Right forelimb (tissue), 1 donor: Measurements from ENCODE around the gene MEG3.

Source experiments
- DNase-seq: peaks from one replicate; pipeline ENCODE4 v3.0.0-alpha.2; 2018

The MEG3 gene

GRCh38 chr14:100834082-100834793 is 8.3 kb downstream of the MEG3 start:
- DNase-seq: no peak

- no peak for DNase-seq
These were observed 9.1 kb downstream of the MEG3 start for GRCh38 chr14:100834794-100835547.

DNA sequence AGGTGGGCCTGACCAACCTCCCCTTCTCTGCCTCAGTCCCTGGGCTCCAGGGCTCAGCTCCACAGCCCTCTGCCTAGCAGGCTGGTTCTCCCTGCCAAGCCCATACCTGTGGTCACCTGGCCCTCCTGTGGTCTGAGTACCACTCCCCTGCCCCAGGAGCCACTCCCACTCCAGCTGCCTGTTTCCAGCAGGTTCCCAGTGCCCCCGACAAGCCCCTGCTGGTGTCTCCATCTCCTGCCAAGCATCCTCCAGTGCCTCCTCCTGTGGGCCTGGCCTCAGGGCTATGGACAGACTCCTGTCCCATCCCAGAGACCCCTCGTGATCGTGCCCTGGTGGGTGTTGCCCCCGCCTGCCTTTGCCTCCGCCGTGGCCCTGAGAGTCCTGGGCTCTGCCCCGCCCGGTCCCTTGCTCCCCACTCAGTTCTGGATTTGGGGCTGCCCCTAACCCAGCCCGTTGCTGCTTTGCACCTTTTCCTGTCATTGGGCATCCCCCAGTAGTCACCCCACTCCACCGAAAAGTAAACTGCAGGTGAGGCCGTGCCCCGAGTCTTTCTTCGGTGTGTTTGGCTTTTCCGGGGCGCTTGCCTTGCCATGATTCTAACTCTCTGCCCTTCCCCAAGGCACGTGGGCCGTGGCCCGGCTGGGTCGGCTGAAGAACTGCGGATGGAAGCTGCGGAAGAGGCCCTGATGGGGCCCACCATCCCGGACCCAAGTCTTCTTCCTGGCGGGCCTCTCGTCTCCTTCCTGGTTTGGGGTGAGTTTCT is 9.8 kb downstream of the MEG3 start:
- no peak for DNase-seq

DNA sequence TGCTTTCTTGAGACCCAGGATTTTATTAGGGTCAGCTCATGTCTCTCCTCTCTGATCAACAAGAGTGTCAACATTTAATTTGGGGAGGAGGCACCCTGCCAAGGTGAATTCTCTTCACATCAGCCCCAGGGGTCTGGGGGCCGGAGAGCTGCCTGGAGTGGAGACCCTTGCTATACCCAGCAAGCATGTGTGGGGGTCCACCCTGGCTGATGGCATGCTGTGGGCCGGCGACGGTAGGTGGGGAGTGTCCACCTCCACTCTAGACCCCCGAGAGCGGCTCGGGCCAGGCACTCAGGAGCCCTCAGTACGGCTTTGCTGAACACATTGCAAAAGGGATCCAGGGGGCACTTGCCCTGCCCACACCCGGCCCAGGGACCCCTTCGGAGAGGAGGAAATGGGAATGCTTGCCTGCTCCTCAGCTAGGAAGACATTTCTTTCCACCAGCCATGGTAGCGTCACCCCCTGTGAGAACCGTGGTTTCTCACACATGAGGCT is 10.4 kb downstream of the MEG3 start:
- no peak for DNase-seq

GRCh38 chr14:100836941-100837804 is 11.3 kb downstream of the MEG3 start:
- DNase-seq: peak; percentile 72

GRCh38 chr14:100837805-100838350 is 12.0 kb downstream of the MEG3 start:
- DNase-seq: no peak

GRCh38 chr14:100838493-100839314 is 12.8 kb downstream of the MEG3 start:
- no peak for DNase-seq

DNA sequence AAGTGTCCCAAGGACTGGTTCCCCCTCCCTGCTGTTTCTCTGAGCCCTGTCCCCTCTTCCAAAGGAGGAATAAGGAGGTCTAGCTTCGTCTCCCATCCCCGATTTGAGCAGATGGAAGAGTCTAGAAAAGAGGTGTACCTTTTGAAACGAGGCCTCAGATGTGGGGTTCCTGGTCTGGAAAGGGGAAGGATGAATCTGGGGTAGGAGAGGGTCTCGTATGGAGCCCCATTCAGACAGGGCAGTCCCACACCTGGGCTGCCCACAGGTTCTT is 13.3 kb downstream of the MEG3 start:
- DNase-seq: no peak

DNA sequence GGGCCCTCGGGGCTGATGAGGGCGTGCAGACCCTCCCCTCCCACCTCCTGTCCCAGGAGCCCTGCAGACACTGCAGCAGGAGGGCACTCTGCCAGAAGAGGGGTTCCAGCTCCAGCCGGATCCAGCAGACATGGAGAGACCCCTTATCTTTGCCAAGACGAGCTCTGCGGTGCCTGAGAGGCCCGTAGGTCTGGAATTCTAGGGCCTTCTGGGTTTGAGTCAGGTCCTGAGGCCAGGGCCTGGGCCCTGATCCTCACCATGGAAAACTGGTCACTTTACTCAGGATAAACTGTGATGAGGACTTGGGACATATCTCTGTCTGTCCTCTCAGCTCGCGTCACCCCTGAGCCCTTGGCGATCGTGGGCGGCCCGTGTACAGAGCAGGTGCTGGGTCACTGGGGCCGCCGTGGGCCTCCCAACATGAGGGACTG is 13.8 kb downstream of the MEG3 start:
- DNase-seq: no peak

GRCh38 chr14:100840286-100841065 is 14.6 kb downstream of the MEG3 start:
- DNase-seq: no peak

GRCh38 chr14:100841066-100841760 is 15.3 kb downstream of the MEG3 start:
- no peak for DNase-seq

DNA sequence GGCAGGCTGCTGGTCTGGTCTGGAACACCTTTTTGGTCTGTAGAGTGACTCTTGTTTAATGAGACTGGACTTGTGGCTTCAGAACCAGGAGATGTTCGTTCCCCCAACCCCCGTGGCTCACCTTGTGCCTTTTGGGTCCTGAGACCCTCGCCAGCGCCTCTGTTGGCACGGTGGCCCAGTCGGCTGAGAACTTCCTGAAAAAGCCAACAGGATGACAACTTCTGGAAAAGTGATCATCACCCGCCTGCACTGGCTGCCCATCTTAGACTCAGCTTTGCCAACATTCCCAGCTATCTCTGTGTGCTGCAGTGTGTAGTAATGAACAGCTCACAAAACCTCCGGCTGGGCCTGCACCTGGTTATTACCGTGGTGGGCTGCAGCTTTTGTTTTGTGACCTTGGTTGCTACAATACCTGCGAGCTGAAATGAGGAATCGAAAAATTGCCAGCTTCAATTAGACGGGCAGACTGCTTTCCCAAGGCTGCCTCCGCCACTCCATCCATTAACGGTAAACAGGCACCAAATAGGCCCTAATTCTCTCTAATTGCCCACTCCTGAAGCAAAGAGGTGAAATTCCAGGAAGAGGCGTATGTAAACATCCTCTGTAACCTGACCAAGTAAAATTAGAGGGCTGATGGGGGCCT is 16.0 kb downstream of the MEG3 start:
- DNase-seq: no peak

- DNase-seq: no peak
These were observed 16.9 kb downstream of the MEG3 start for GRCh38 chr14:100842799-100843198.

- DNase-seq: no peak
These were observed 18.1 kb downstream of the MEG3 start for GRCh38 chr14:100844082-100844408.

GRCh38 chr14:100844421-100844820 is 18.5 kb downstream of the MEG3 start:
- DNase-seq: no peak

DNA sequence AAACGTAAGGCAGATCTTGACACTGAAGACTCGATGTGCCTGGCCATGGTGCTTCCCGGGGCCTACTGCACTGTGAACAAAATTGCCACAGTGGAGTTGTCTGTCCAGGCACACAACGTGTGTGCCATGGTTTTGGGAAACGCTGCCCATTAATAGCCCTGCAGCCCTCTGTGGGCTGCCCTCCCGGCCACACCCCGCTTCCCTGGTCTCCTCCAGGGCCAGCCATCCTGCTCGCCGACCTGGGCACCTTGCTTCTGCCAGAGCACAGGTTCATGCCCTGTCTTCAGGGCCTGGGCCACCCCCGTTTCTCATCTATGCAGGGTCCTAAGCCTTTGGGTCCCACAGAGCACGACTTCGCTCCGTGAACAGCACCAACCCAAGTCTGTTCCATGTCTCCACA is 18.9 kb downstream of the MEG3 start:
- no peak for DNase-seq

DNA sequence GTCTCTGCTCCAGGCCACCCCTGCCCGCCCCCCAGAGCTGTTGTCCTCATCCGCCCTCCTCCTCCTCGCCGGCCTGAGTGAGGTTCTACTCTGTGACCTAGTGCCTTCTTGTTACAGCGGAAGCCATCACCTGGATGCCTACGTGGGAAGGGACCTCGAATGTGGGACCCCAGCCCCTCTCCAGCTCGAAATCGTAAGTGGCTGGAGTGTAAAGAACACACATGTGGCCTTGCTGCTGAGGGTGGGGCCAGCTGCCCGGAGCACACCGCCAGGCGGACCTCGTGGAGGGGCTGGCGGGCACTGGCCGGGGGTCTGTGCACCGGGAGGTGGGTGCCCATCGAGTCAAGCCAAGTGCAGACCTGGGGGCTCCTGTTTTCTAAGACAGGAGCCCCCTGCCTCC is 19.4 kb downstream of the MEG3 start:
- DNase-seq: no peak

- DNase-seq: no peak
These were observed 20.5 kb downstream of the MEG3 start for GRCh38 chr14:100846309-100846859.

DNA sequence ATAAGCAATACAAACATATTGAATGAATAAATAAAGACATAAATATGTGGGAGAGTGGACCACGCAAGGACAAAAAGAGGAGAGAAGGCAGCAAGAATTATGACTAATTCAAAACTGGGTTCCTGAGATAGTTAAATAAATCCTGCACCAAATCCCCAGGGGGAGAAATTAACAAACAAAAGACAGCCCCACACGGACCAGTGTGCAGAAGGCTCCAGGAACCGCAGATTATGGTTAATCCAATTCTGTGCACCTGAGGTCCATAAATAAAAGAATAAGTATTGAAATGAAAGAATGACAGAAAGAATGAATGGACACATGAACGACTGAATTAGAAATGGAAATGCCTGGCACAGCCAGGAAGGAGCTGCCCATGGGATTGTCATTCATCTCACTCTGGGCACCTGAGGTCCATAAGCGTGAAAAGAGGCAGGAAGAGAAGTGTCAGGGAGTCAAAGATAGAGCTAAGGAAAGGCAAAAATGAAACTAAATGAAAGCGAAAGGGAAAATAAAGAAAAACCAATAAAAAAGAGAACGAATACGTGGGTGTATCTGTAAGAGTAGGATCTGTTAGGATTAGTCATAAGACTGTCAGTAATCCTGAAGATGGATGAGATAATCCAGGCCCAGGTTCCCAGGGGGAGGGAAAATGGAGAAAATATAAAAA is 23.3 kb downstream of the MEG3 start:
- DNase-seq: no peak
